H9 (cell line): ENCODE data around the gene TUBGCP5. TPM values are rescaled to one million over a fixed set of nuclear protein-coding genes. Genes with fewer than 3 reads are reported as not detected.
"Not testable (repeated sequence)": the region's sequence is repeated elsewhere in the genome, so short reads cannot be mapped to it uniquely, and the experiment has no call there.

Experiments used
- DNase-seq: peaks from one replicate; pipeline ENCODE4 v3.0.0-alpha.2; 2017
- H2AFZ ChIP-seq: one replicate; pipeline ENCODE4 v1.6.1; 2013; ENCODE audit warnings: mild to moderate bottlenecking, low read length, control low read depth, moderate library complexity
- H2AK5ac ChIP-seq: 2 replicates; pipeline ENCODE4 v1.6.1; 2013; ENCODE audit warnings: low read length, control low read depth, mixed read lengths; ENCODE audit not compliant: insufficient read length
- H2BK120ac ChIP-seq: one replicate; pipeline ENCODE4 v1.6.1; 2013; ENCODE audit warnings: low read depth, mild to moderate bottlenecking, low read length, control low read depth, inconsistent platforms; ENCODE audit not compliant: poor library complexity, severe bottlenecking
- H2BK12ac ChIP-seq: 2 replicates; pipeline ENCODE4 v1.6.1; 2013; ENCODE audit warnings: low read length, control low read depth, mixed read lengths, low read depth; ENCODE audit not compliant: insufficient read length
- H2BK15ac ChIP-seq: 2 replicates; pipeline ENCODE4 v1.6.1; 2013; ENCODE audit warnings: low read depth, low read length, control low read depth
- H2BK20ac ChIP-seq: one replicate; pipeline ENCODE4 v1.6.1; 2013; ENCODE audit warnings: low read depth, mild to moderate bottlenecking, low read length, control low read depth, inconsistent platforms; ENCODE audit not compliant: poor library complexity, severe bottlenecking
- H2BK5ac ChIP-seq: 2 replicates; pipeline ENCODE4 v1.6.1; 2013; ENCODE audit warnings: low read length, control low read depth, mixed read lengths; ENCODE audit not compliant: insufficient read length
- H3K14ac ChIP-seq: 2 replicates; pipeline ENCODE4 v1.6.1; 2013; ENCODE audit warnings: low read length, control low read depth; ENCODE audit not compliant: insufficient read depth
- H3K18ac ChIP-seq: 2 replicates; pipeline ENCODE4 v1.6.1; 2013; ENCODE audit warnings: low read depth, mild to moderate bottlenecking, mixed read lengths, low read length, control low read depth; ENCODE audit not compliant: insufficient read length
- H3K23ac ChIP-seq: 2 replicates; pipeline ENCODE4 v1.6.1; 2013; ENCODE audit warnings: low read length, control low read depth, mixed read lengths, low read depth; ENCODE audit not compliant: insufficient read length
- H3K23me2 ChIP-seq: 2 replicates; pipeline ENCODE4 v1.6.1; 2013; ENCODE audit warnings: low read depth, mild to moderate bottlenecking, mixed read lengths, low read length, control low read depth; ENCODE audit not compliant: insufficient read length, poor library complexity, severe bottlenecking
- H3K27ac ChIP-seq: 2 replicates; pipeline ENCODE4 v1.5.1; 2013; ENCODE audit warnings: low read length, control low read depth, mixed read lengths, low read depth; ENCODE audit not compliant: insufficient read length
- H3K27me3 ChIP-seq: 2 replicates; pipeline ENCODE4 v1.6.1; 2013; ENCODE audit warnings: low read length, control low read depth, inconsistent platforms; ENCODE audit not compliant: insufficient read depth
- H3K4ac ChIP-seq: 2 replicates; pipeline ENCODE4 v1.6.1; 2013; ENCODE audit warnings: low read depth, mild to moderate bottlenecking, control low read depth, inconsistent platforms, low read length, moderate library complexity
- H3K4me1 ChIP-seq: 2 replicates; pipeline ENCODE4 v1.6.1; 2013; ENCODE audit warnings: low read length, control low read depth, inconsistent platforms; ENCODE audit not compliant: insufficient read depth
- H3K4me2 ChIP-seq: 2 replicates; pipeline ENCODE4 v1.6.1; 2013; ENCODE audit warnings: low read length, control low read depth, mixed read lengths; ENCODE audit not compliant: insufficient read length, insufficient read depth
- H3K56ac ChIP-seq: 2 replicates; pipeline ENCODE4 v1.6.1; 2013; ENCODE audit warnings: low read depth, mild to moderate bottlenecking, mixed read lengths, low read length, control low read depth; ENCODE audit not compliant: insufficient read length
- H3K79me1 ChIP-seq: 2 replicates; pipeline ENCODE4 v1.6.1; 2013; ENCODE audit warnings: low read depth, mild to moderate bottlenecking, moderate library complexity, low read length, control low read depth, inconsistent platforms; ENCODE audit not compliant: insufficient read depth, poor library complexity, severe bottlenecking
- H3K79me2 ChIP-seq: 2 replicates; pipeline ENCODE4 v1.6.1; 2013; ENCODE audit warnings: low read length, control low read depth, inconsistent platforms; ENCODE audit not compliant: insufficient read depth
- H3K9ac ChIP-seq: 2 replicates; pipeline ENCODE4 v1.6.1; 2013; ENCODE audit warnings: low read length, control low read depth, mixed read lengths; ENCODE audit not compliant: insufficient read length; ENCODE audit errors: extremely low read depth
- H3K9me3 ChIP-seq: one replicate; pipeline ENCODE4 v1.6.1; 2013; ENCODE audit warnings: low read depth, low read length, inconsistent platforms; ENCODE audit not compliant: control insufficient read depth
- H3T11ph ChIP-seq: one replicate; pipeline ENCODE4 v1.6.1; 2013; ENCODE audit warnings: mild to moderate bottlenecking, low read length, control low read depth, inconsistent platforms
- H4K20me1 ChIP-seq: one replicate; pipeline ENCODE4 v1.6.1; 2013; ENCODE audit not compliant: control insufficient read depth, insufficient read length, insufficient read depth
- H4K5ac ChIP-seq: 2 replicates; pipeline ENCODE4 v1.6.1; 2013; ENCODE audit warnings: low read depth, mild to moderate bottlenecking, mixed read lengths, low read length, control low read depth; ENCODE audit not compliant: insufficient read length
- H4K8ac ChIP-seq: replicated peaks from 2 replicates; pipeline ENCODE4 v1.6.1; 2013; ENCODE audit warnings: low read length, control low read depth, mixed read lengths, low read depth; ENCODE audit not compliant: insufficient read length
- H4K91ac ChIP-seq: 2 replicates; pipeline ENCODE4 v1.6.1; 2013; ENCODE audit warnings: low read depth, mild to moderate bottlenecking, moderate library complexity, mixed read lengths, low read length, control low read depth; ENCODE audit not compliant: insufficient read length
- H3K27ac Mint-ChIP-seq, 3 experiments: 2 replicates in 2 of 3; 3 replicates in 1 of 3; pipeline ENCODE4 v1.8.0; 2020 to 2021; ENCODE audit warnings: mixed read lengths in 3 of 3, mild to moderate bottlenecking in 1 of 3, moderate library complexity in 1 of 3
- H3K27me3 Mint-ChIP-seq: 2 replicates; pipeline ENCODE4 v1.8.0; 2021; ENCODE audit warnings: low read depth, mild to moderate bottlenecking, moderate library complexity, mixed read lengths
- H3K36me3 Mint-ChIP-seq, 3 experiments: 2 replicates in 2 of 3; 3 replicates in 1 of 3; pipeline ENCODE4 v1.8.0; 2020 to 2021; ENCODE audit warnings: low read depth in 3 of 3, mixed read lengths in 3 of 3; ENCODE audit not compliant: insufficient read depth in 1 of 3
- H3K4me1 Mint-ChIP-seq, 2 experiments: 2 replicates each; pipeline ENCODE4 v1.8.0; 2020; ENCODE audit warnings: mixed read lengths in 2 of 2
- H3K4me3 Mint-ChIP-seq, 2 experiments: 2 replicates in 1 of 2; 3 replicates in 1 of 2; pipeline ENCODE4 v1.8.0; 2020 to 2021; ENCODE audit warnings: mild to moderate bottlenecking in 2 of 2, mixed read lengths in 2 of 2, moderate library complexity in 1 of 2
- H3K9me3 Mint-ChIP-seq, 2 experiments: 2 replicates in 1 of 2; 3 replicates in 1 of 2; pipeline ENCODE4 v1.8.0; 2020; ENCODE audit warnings: mild to moderate bottlenecking in 2 of 2, mixed read lengths in 2 of 2, moderate library complexity in 1 of 2
- WGBS: extraction: QIAGEN DNeasy Blood & Tissue Kit; methylation state at CpG from one replicate; pipeline ENCODE4 v1.1.7; 2013; ENCODE audit warnings: missing lambda C conversion rate, low lambda C conversion rate, mixed read lengths; ENCODE audit not compliant: insufficient read length; ENCODE audit errors: extremely low coverage; 5-methylcytosine and 5-hydroxymethylcytosine counted together
- total RNA-seq: library from RNA; stranded (reverse); gene quantifications from 2 replicates; pipeline ENCODE4 v1.2.1, GENCODE V29; 2021
- TF ChIP-seq, protein P1 (sequence below): fragments of 200-600 bp; sonication (generic); conservative IDR thresholded peaks from 3 replicates; pipeline ENCODE4 v1.8.0; 2021; ENCODE audit warnings: antibody characterized with exemption, mild to moderate bottlenecking

Gene TUBGCP5
- total RNA-seq, 1 experiment from 2014 or later: 15.3 TPM

DNA sequence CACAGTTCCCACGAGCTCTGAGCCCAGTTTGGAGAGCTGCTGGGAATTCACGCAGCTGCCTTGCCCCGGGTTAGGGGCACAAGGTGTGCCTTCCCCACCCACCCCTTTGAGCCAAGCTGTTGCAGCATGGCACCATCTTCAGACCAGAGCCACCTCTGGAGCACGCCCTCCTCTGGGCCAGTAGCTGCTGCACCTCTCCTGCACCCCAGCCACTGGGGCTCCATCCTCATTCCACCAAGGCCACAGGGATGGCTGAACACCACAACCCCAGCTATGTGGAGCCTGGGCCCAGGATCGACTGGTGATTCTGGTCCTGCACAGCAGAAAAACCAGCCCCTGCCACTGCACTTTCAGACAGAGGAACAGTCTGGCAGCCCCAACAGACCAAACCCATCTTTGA is 25.7 kb downstream of the TUBGCP5 start:
- no peak overlapping the region for H3K23ac ChIP-seq
- H3K27me3 ChIP-seq: no peaks in the 10 kb centered on the region
- no peak overlapping the region for H3K4ac ChIP-seq
- H3K23me2 ChIP-seq: no peaks in the 10 kb centered on the region
- no peak overlapping the region for H2BK5ac ChIP-seq
- no peak for DNase-seq
- Mint-ChIP-seq H3K9me3 (no peaks in the 10 kb centered on the region), H3K4me1 (no peaks in the 10 kb centered on the region), H3K27me3 (no peaks in the 10 kb centered on the region), H3K27ac (no peak overlapping the region; a peak in 1 of 7 replicates), H3K4me3 (no peak overlapping the region), H3K36me3 (peaks cover 13 to 56% (median 42%) of the 10 kb centered on the region in 3 experiments)
- no peak overlapping the region for H2BK12ac ChIP-seq
- no peaks in the 10 kb centered on the region for H3K79me1 ChIP-seq
- no CpG with 5 or more reads among the region's 5 CpGs for WGBS
- H3K27ac ChIP-seq: no peak overlapping the region
- no peak overlapping the region for H4K5ac ChIP-seq
- no peak overlapping the region for H3K14ac ChIP-seq
- no peak overlapping the region for H4K8ac ChIP-seq
- no peak overlapping the region for H3K4me2 ChIP-seq
- TF ChIP-seq, protein P1, sequence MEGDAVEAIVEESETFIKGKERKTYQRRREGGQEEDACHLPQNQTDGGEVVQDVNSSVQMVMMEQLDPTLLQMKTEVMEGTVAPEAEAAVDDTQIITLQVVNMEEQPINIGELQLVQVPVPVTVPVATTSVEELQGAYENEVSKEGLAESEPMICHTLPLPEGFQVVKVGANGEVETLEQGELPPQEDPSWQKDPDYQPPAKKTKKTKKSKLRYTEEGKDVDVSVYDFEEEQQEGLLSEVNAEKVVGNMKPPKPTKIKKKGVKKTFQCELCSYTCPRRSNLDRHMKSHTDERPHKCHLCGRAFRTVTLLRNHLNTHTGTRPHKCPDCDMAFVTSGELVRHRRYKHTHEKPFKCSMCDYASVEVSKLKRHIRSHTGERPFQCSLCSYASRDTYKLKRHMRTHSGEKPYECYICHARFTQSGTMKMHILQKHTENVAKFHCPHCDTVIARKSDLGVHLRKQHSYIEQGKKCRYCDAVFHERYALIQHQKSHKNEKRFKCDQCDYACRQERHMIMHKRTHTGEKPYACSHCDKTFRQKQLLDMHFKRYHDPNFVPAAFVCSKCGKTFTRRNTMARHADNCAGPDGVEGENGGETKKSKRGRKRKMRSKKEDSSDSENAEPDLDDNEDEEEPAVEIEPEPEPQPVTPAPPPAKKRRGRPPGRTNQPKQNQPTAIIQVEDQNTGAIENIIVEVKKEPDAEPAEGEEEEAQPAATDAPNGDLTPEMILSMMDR: no peak
- no peak overlapping the region for H3T11ph ChIP-seq
- no peak overlapping the region for H3K9ac ChIP-seq
- no peak overlapping the region for H4K91ac ChIP-seq
- H3K9me3 ChIP-seq: no peaks in the 10 kb centered on the region
- no peak overlapping the region for H2AK5ac ChIP-seq
- H2AFZ ChIP-seq: no peak overlapping the region
- no peaks in the 10 kb centered on the region for H3K4me1 ChIP-seq
- no peak overlapping the region for H3K18ac ChIP-seq
- H4K20me1 ChIP-seq: no peaks in the 10 kb centered on the region
- no peak overlapping the region for H2BK20ac ChIP-seq
- H2BK15ac ChIP-seq: no peak overlapping the region
- no peak overlapping the region for H3K56ac ChIP-seq
- no peak overlapping the region for H2BK120ac ChIP-seq
- H3K79me2 ChIP-seq: no peaks in the 10 kb centered on the region

DNA sequence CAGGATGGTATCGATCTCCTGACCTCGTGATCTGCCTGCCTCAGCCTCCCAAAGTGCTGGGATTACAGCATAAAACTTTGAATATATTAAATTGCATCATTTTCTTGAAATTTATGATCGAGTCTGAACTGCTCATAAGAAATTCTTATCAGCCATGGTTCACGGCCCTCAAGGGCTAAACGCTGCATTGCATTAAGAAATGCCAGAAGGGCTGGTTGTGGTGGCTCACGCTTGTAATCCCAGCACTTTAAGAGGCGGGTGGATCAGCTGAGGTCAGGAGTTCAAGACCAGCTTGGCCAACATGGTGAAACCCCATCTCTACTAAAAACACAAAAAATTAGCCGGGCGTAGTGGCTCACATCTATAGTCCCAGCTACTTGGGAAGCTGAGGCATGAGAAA is 26.8 kb downstream of the TUBGCP5 start:
- H3K27me3 ChIP-seq, H3K27me3 Mint-ChIP-seq, H3K23ac ChIP-seq, H3K18ac ChIP-seq, H2BK120ac ChIP-seq, H3K4me1 Mint-ChIP-seq, H3K4me3 Mint-ChIP-seq, H4K20me1 ChIP-seq, H2BK5ac ChIP-seq, H2AFZ ChIP-seq, H3K4me2 ChIP-seq, H3T11ph ChIP-seq, H3K56ac ChIP-seq, H3K9me3 ChIP-seq, H3K79me1 ChIP-seq, H3K14ac ChIP-seq, H3K23me2 ChIP-seq, H3K4me1 ChIP-seq, H2AK5ac ChIP-seq, H2BK12ac ChIP-seq, H3K9me3 Mint-ChIP-seq, H4K8ac ChIP-seq, H4K5ac ChIP-seq, H3K9ac ChIP-seq, H2BK15ac ChIP-seq, H3K27ac ChIP-seq, DNase-seq, H3K79me2 ChIP-seq, H2BK20ac ChIP-seq, H3K4ac ChIP-seq, H4K91ac ChIP-seq: not testable (repeated sequence)
- Mint-ChIP-seq H3K36me3 (peaks cover 15 to 58% (median 48%) of the 10 kb centered on the region in 3 experiments), H3K27ac (peak overlapping the region in 1 of 3 experiments; percentile 92; a peak in 2 of 7 replicates)
- no CpG with 5 or more reads among the region's 9 CpGs for WGBS
